ENCODE data around the gene SLC22A23.

DNA sequence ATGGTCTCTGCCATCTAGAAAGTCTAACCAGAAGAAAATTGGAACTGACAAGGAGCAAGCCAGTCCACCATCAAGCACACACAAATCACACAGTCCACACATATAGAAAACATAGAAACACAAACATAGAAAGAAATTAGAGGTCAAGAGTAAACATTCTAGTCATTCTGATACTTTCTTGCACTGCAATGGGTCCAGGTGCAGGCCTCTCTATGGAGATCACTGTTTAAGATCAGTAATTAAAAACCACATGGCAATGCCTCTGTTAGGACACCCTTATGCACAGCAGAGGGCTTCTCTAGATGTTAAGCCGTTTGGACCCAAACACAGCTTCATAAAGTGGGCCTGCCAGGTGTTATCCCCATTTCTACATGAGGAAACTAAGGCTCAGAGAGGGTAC lies 42.8 kb upstream of the SLC22A23 start:
- TF ChIP-seq, protein P1, sequence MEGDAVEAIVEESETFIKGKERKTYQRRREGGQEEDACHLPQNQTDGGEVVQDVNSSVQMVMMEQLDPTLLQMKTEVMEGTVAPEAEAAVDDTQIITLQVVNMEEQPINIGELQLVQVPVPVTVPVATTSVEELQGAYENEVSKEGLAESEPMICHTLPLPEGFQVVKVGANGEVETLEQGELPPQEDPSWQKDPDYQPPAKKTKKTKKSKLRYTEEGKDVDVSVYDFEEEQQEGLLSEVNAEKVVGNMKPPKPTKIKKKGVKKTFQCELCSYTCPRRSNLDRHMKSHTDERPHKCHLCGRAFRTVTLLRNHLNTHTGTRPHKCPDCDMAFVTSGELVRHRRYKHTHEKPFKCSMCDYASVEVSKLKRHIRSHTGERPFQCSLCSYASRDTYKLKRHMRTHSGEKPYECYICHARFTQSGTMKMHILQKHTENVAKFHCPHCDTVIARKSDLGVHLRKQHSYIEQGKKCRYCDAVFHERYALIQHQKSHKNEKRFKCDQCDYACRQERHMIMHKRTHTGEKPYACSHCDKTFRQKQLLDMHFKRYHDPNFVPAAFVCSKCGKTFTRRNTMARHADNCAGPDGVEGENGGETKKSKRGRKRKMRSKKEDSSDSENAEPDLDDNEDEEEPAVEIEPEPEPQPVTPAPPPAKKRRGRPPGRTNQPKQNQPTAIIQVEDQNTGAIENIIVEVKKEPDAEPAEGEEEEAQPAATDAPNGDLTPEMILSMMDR (conservative IDR thresholded peaks at IDR 0.05; ENCODE audit: low read length), result no peak
- TF ChIP-seq EZH2phosphoT487 (IDR thresholded peaks at IDR 0.05; ENCODE audit: borderline replicate concordance, low read depth, low read length), result no peak
